HuH-7.5 (cell line): ENCODE measurements around the gene LAMA2.

Experiments used
- DNase-seq: peaks from one replicate; pipeline ENCODE4 v3.0.0; 2011; ENCODE audit warnings: low spot score

LAMA2 gene

GRCh38 chr6:129451187-129451586, 568.2 kb downstream of the LAMA2 start:
- DNase-seq, result no peak

- no peak for DNase-seq
Observed at GRCh38 chr6:129453073-129453472, 570.1 kb downstream of the LAMA2 start.

GRCh38 chr6:129454488-129454887, 571.5 kb downstream of the LAMA2 start:
- no peak for DNase-seq

- no peak for DNase-seq
Observed at GRCh38 chr6:129455126-129455769, 572.3 kb downstream of the LAMA2 start.

- no peak for DNase-seq
Observed at GRCh38 chr6:129460221-129460620, 577.3 kb downstream of the LAMA2 start.

GRCh38 chr6:129469070-129469662, 586.2 kb downstream of the LAMA2 start:
- no peak for DNase-seq

- DNase-seq, result no peak
Observed at GRCh38 chr6:129472239-129472638, 589.3 kb downstream of the LAMA2 start.

GRCh38 chr6:129473546-129473945, 590.6 kb downstream of the LAMA2 start:
- DNase-seq, result no peak

GRCh38 chr6:129475477-129476247, 592.7 kb downstream of the LAMA2 start:
- DNase-seq, result no peak

- no peak for DNase-seq
Observed at GRCh38 chr6:129476248-129476564, 593.3 kb downstream of the LAMA2 start.

GRCh38 chr6:129476810-129477209, 593.9 kb downstream of the LAMA2 start:
- DNase-seq, result no peak

GRCh38 chr6:129478379-129478778, 595.4 kb downstream of the LAMA2 start:
- no peak for DNase-seq

- DNase-seq, result no peak
Observed at GRCh38 chr6:129481706-129482105, 598.8 kb downstream of the LAMA2 start.

GRCh38 chr6:129485746-129486145, 602.8 kb downstream of the LAMA2 start:
- no peak for DNase-seq

GRCh38 chr6:129486327-129486726, 603.4 kb downstream of the LAMA2 start:
- DNase-seq, result no peak

GRCh38 chr6:129488313-129488712, 605.4 kb downstream of the LAMA2 start:
- no peak for DNase-seq

- DNase-seq, result no peak
Observed at GRCh38 chr6:129489215-129489765, 606.4 kb downstream of the LAMA2 start.

GRCh38 chr6:129490521-129491255, 607.8 kb downstream of the LAMA2 start:
- no peak for DNase-seq

GRCh38 chr6:129491436-129491835, 608.5 kb downstream of the LAMA2 start:
- DNase-seq, result no peak

- DNase-seq, result no peak
Observed at GRCh38 chr6:129492260-129492659, 609.3 kb downstream of the LAMA2 start.

GRCh38 chr6:129493354-129493902, 610.5 kb downstream of the LAMA2 start:
- DNase-seq, result no peak

GRCh38 chr6:129494099-129494498, 611.2 kb downstream of the LAMA2 start:
- DNase-seq, result no peak
